ENCODE results near the gene CGB5.
"Not testable (repeated sequence)": the region's sequence is repeated elsewhere in the genome, so short reads cannot be mapped to it uniquely, and the experiment has no call there.

CGB5 gene

DNA sequence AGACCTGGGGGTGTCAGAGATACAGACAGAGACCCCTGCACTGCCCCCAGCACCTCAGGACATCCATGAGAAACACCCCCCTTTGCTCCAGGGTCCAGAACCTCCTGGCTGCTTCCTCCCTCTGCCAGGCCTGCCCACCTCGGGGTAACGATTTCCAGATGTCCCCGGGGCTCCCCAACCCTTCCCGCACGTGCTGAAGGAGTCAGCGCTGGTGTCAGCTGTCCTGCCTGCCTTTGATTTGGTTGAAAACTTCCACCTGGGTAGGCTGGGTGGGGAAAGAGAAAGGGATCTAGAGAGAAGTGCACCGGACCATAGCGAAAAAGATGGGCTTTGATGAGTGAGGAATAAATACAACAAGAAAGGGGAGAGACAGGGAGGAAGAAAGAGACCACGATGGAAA lies 15.4 kb downstream of the CGB5 start:
- no peak for DNase-seq

DNA sequence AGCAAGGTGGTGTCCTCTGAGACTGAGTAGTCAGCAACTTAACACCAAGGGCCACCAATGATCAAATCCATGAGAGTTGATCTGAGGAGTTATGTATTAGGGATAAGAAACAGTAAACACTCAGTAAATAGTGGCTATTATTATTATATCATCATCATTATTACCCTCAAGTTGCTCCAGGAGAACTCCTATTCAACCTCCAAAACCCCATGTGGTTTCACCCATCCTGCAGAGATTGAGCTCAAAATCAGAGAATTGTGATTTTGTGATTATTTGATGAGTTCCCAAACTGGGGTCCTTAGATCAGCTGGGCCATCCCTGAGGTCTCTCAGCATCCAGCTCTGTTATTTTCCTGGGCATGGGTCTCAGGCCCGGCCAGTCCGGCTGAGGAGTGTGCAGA lies 17.4 kb downstream of the CGB5 start:
- DNase-seq: no peak

DNA sequence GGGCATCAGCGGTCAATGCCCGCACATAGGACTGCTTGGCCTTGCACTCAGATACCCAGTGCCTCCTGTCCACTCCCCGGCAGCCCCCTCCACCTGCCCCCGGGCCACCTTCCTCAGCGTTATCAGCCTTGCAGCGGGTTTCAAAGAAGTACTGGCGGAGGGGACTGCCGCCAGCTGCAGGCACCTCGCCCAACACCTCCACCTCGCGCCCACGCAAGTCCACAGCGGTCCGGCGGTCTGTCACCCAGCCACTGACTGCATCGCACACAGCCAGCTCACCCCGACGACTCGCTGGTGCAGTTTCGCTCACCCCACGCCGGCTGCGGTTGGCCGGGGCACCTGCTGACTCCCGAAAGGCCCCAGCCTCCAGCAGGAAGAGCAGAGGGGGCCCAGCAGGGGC lies 17.8 kb downstream of the CGB5 start:
- DNase-seq: no peak

DNA sequence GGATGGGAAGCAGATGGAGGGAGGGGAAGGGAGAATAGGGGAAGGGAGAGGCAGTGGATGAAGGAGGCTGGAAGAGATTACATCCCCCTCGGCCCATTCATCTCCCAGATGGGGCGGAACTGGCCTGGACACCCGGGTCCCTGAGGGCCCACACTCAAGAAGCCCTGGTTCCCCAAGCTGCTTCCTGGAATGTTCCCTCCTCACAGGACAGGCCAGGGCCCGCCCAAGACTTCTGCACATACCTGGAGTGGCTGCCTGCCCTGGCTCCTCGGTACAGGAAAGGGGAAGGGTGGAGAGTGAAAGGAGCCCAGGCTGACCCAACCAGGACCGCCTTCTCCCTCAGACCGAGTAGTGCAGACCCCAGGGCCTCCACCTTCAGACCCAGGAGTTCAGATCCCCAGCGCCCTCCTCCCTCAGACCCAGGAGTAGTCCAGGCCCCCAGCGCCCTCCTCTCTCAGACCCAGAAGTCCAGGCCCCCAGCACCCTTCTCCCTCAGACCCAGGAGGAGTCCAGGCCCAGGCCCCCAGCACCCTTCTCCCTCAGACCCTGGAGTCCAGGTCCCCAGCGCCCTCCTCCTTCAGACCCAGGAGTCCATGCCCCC lies 20.5 kb downstream of the CGB5 start:
- no peak for DNase-seq

DNA sequence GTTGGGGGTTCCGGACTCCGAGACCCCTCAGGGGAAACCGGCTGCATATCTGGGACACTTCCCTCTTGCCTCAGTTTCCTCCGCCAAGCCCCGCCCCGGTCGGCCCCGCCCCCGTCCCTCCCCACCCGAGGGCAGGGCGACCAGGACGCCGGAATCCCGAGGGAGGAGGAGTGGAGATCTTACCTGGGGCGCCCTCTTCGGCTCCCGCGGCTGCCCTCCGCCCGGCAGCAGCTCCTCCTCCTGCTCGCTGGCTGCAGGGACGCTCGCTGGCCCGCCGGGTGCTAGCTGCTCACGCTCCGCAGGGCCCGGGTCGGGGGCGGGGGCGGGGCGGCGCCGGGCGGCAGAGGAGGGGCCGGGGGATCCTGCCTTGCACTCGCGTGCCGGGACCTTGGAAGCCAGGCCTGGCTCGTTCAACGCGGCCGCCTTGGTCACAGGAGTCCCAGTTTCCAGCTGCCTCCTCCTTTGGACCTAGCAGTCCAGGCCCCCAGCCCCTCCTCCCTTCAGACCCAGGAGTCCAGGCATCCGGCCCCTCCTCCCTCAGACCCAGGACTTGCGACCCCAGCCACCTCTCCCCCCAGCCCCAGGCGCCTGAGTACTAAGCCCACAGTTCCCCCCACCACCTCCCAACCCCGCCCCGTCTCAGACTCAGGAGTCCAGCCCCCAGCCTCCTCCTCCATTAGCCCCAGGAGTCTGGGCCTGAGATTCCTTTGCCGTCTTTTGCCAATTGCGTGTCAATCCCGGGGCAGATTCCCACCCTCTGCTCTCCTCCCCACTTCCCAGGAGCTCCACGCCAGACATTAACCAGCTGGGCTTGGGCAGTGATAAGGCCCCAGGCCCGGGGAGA lies 21.3 kb downstream of the CGB5 start, which contains the start of gene NTF4:
Gene NTF4 (minus strand): TSS at position 51 of the 844 bp plus-strand sequence. CDS start 2,821 bp downstream, outside the sequence.
- DNase-seq: no peak

DNA sequence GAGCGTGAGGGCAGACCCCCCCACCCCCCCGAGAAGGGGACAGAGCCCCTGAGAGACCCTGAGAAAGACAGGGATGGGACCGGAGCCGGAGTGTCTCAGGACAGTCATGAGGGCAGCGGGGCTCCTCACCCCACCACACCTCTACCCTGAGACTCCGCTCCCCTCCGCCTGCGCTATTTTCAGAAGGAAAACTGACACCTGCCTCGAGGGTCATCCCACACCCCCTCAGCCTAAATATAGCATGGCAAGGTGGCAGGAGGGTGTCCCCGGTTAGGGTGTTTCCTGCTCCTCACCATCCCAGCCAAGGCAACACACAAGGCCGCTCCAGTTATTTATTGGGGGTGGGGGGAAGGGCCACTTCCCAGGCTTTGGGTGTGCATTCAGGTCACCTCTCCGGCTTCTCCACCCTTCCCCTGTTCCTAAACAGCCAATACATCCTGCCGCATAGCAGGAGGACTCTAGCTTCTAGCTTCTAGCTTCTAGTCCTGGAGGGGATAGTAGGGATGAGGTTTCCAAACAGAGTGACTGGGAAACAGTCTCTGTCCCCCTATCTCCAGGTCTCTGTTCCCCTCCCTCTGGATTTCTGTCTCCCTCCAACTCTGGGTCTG lies 22.4 kb downstream of the CGB5 start:
- DNase-seq: no peak

DNA sequence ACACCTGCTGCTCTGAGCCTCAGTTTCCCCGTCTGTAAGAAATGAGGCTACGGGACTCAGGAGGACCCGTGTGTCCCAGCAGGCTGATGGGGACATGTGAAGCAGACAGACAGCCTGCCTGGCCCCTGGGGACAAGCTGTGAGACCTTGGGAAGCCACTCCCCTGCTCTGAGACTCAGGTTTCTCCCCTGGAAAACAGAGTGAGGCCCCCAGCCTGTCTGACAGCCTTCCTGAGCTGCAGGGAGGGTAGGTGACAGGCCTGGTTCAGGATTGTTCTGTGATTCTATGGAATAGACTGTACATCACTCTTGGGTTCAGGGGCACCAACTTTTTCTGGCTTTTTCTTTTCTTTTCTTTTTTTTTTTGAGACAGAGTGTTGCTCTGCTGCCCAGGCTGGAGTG lies 23.9 kb downstream of the CGB5 start:
- DNase-seq: no peak

DNA sequence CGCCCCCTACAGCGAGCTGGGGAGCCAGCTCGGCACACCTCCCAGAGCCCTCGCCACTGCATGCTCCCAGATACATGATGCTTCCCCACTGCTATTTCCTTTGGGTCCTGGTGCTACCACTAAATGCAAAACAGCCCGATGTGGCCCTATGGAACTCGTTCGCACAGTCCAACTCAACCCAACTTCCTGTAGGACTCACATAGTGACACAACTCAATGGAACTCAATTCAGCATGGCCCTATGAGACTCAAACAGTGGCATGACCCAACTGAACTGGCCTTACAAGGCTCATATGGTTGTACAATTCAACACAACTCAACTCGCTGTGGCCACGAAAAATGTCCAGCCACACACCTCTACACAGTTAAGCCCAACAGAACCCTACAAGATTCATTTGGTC lies 25.4 kb downstream of the CGB5 start:
- no peak for DNase-seq

DNA sequence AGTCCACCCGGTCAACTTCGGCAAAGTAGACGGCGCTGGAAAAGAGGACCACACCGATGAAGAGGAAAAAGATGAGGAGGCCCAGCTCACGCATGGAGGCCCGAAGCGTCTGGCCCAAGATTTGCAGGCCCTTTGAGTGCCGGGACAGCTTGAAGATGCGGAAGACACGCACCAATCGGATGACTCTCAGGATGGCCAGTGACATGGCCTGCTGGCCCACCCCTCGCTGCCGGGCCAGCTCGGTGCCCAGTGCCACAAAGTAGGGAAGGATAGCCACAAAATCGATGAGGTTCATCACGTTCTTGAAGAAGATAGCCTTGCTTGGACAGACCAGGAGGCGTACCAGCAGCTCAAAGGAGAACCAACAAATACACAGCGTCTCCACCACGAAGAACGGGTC lies 26.8 kb downstream of the CGB5 start:
- DNase-seq: no peak

DNA sequence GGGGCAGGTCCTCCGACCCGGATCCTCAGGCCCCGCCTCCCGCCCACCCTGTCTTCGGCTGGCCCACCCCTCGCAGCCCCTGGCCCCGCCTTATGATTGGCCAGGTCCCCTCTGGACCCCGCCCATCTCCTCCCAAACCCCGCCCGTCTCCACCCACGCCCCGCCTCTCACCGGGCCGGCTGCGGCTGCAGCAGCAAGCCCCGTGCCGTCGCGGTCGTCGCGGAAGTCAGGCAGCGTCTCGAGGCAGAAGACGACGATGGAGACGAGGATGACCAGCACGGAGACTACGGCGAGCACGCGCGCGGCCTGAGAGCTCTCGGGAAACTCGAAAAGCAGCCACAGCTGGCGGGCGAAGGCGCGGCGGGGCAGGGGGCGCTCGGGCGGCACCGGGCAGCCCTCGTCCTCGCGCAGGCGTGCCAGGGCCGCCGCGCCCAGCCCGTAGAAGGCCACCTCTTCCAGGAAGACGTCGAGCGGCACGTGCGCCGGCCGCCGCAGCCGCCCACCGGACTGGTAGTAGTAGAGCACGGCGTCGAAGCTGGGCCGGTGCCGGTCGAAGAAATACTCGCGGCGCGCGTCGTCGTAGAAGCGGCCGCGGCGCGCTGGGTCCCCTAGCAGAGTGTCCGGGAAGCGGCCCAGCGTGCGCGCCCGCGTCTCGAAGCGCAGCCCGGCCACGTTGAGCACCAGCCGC lies 28.4 kb downstream of the CGB5 start:
- no peak for DNase-seq

DNA sequence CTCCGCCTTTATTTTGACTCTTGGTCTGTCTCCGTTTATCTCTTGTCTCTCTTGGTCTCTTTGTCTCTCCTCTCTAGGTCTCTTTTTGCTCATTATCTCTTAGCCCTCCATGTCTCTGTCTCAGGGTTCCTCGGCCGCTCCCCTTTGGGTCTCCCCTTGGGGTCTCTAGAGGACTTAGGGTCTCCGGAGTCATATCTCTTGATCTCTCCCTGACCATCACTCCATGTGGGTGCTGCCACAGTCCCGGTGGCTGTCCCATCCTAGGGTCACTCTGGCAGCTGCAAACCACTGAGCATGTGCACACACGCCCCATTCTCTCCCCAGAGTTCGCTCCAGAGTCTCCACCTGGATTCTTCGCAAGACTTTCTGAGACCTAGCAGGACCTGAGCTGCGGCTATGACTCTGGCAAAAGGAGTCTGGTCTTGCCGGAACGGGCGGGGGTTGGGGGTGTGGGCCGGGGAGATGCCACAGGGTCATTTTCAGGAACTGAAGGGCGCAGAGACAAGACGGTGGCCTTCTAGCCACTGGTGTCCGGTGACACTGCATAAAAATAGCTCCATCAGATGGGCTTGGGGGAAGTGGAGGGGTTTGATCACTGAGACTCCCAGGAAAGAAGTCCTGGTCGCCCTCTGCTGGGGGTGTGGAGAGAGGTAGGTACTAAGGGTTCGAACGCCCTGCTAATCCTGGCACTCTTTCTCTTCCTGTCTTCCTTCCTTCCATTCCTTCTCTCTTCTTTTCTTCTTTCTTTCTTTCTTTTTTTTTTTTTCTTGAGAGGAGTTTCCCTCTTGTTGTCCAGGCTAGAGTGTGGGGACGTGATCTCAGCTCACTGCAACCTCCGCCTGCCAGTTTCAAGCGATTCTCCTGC lies 30.1 kb downstream of the CGB5 start:
- DNase-seq: no peak

DNA sequence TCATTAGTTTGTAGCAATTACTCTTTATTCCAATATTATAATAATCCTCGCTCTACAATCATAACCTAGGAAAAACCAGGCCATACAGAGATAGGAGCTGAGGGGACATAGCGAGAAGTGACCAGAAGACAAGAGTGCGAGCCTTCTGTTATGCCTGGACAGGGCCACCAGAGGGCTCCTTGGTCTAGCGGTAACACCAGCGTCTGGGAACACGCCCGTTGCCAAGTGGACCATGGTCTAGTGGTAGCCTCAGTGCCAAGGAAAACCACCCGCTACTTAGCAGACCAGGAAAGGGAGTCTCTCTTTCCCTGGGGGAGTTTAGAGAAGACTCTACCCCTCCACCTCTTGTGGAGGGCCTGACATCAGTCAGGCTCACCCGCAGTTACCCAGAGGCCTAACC lies 31.2 kb downstream of the CGB5 start:
- DNase-seq: not testable (repeated sequence)

DNA sequence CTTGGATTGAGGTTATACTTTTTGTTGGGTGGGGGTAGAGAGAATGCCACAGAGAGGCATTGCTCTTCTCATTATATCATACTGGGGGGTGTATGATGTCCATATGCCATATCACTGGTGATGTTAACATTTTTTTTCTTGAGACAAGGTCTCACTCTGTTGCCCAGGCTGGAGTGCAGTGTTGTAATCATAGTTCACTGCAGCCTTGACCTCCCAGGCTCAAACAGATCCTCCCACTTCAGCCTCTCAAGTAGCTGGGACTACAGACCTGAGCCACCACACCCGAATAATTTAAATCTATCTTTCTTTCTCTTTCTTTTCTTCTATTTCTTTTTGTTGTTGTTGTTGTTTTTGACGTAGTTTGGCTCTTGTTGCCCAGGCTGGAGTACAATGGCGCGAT lies 36.7 kb downstream of the CGB5 start:
- DNase-seq: no peak

DNA sequence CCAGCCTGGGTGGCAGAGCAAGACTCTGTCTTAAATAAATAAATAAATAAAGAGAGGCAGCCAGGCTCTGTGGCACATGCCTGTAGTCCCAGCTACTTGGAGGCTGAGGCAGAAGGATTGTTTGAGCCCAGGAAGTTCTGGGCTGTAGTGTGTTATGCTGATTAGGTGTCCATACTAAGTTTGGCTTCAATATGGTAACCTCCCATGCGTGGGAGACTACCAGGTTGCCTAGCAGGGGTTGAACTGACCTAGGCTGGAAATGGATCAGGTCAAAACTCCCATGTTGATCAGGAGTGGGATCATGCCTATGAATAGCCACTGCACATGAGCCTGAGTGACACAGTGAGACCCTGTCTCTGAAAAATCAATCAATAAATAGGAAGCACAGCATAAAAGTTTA lies 37.6 kb downstream of the CGB5 start:
- no peak for DNase-seq

DNA sequence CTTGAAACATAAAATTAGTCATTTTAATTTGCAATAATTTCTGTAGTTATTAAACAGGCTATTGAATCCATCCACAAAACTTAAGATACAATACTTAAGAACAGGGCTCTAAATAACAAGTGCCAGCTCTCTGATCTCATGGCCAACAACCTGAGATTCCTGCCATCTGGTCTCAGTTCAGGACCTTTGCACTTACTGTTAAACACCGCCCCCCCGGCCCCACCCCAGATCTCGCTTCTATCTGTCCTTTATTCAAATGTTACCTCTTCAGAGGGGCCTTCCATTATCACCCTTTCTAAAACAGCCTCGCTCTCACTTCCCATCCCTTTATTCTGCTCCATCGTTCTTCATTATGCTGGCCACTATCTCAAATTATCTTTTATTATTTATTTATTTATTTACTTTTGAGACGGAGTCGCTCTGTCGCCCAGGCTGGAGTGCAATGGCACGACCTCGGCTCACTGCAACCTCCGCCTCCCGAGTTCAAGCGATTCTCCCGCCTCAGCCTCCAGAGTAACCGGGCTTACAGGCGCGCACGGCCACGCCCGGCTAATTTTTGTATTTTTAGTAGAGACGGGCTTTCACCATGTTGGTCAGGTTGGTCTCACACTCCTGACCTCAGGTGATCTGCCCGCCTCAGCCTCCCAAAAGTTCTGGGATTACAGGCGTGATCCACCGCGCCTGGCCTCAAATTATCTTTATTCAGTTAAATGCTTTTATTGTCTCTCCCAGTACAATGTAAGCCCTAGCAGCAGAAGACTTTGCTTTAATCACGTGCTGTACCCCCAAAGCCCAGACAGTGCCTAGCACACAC lies 40.8 kb downstream of the CGB5 start:
- DNase-seq: no peak

DNA sequence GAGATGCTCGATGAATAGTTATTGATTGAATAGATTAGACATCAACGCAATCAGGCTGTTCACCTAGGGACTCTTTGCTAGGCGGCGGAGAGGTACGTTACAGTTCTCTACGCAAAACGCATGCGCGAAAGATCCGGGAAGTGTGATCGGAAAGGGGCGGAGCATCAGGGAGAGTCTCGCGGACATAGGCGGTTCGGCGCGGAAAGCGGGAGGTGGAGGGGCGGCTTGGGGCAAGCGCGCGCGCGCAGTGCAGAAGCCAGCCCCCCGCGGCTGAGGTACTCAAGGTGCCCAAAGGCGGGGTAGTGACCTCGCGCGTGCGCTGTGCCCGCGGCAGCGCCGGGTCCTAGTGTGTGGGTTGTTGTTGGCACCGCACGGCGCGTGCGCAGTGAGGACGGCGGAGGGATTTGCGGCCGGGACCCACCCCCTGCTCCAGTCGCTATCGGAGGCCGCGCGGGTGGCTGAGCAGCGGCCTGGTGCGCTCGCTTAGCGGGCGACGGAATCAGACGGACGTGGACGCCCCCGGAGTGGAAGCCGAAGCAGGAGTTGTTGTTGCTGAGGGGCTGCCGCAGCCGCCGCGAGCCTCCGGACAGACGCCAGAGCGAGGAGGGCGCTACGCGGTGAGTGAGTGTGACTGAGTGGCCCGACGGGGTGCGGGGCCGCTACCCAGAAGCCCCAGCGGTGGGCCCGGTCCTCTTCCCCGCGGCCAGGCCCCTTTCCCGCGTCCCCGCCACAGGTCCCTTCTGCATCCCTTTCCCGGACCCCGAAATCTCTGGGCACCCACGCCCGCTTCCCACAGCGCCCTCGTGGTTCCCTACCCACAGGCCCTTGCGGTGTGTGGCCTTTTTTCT lies 41.6 kb downstream of the CGB5 start, which contains the start of gene SNRNP70:
Gene SNRNP70 (plus strand): TSS at position 432 of the 848 bp plus-strand sequence. CDS start 964 bp downstream, outside the sequence.
- DNase-seq: peak; percentile 100

DNA sequence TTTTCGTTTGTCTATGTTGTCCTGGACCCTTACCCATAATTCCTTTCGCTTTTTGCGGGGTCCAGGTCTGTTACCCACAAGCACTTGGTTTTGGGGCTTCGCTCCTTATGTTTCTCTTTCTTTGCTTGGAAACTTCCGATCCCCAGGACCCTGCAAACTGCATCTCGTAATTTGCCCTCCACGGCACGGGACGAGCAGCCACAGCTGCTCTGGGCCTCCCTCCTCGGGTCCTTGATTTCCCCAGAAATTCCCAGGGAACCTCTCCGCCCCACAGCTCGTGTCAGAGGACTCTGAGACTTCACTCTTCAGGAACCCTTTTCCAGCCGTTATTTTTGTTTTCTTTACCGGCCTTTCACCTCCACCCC lies 42.2 kb downstream of the CGB5 start:
- DNase-seq: no peak

DNA sequence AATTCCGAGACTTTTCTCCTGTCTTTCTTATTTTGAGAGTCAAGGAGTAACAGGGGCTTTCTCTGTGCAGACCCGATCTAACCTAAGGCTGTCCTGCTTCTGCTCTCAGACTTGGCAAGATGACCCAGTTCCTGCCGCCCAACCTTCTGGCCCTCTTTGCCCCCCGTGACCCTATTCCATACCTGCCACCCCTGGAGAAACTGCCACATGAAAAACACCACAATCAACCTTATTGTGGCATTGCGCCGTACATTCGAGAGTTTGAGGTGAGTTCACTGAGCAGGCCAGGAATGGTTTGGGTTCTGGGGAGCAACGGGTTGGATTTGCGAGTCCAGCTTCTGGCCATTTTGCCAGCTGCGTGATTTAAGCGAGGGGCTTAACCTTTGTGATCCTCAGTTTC lies 42.6 kb downstream of the CGB5 start:
- no peak for DNase-seq

DNA sequence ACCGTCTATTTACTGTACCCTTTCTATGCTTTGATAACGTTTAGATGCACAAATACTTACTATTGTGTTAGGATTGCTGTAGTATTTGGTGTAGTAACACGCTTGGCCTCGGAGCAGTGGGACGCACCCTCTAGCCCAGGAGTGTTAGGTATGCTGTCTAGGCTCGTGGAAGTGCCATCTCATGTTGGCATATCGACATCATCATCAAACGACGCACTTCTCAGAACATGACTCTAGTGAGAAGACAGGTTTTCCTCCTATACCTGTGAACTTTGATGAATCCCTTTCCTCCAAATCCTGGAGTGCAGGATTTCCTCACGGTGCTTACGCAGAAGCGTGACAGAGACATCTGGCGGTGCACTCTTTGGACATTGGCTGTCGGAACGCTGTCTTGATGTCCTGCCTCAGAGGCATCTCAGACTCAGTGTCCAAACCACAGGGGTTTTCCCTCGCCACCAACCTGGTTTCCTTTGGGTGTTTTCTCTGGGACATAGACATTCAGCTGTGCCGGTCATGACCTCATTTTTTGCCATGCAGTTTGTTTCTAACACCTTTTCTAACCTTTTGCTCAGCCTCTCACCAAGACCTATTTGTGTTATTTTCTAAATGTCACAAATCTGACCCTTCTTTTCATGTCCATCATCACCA lies 47.9 kb downstream of the CGB5 start:
- DNase-seq: no peak

DNA sequence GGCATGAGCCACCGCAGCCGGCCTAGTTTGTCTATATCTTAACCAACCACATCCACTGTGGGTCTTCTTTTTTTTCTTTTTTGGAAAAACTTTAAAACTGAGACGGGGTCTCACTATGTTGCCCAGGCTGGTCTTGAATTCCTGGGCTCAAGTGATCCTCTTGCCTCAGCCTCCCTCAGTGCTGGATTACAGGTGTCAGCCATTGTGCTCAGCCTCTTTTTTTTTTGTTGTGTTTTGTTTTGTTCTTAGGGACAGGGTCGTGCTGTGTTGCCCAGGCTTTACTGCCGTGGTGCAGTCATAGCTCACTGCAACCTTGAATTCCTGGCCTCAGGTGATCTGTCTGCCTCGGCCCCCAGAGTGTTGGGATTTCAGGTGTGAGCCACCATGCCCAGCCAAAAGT lies 49.0 kb downstream of the CGB5 start:
- no peak for DNase-seq

Measured in CD4-positive, alpha-beta T cell treated with Interleukin-4 for 4 hours (primary cell).